Measurements from ENCODE around the gene SLC6A17.

SLC6A17 gene

GRCh38 chr1:110214454-110215404 is 64.4 kb downstream of the SLC6A17 start:
- peak overlapping the region; percentile 48 for H3K4me2 ChIP-seq (ENCODE audit: low read length)
- no peak overlapping the region for H3K9ac ChIP-seq
- peak overlapping the region; percentile 48 for H2AFZ ChIP-seq
- peak overlapping the region; percentile 25 for H3K4me3 ChIP-seq (ENCODE audit: low read depth, low read length)
- H3K36me3 ChIP-seq (ENCODE audit: control insufficient read depth, insufficient read depth, low read length): no peaks in the 10 kb centered on the region
- peaks cover 12% of the 10 kb centered on the region for H3K79me2 ChIP-seq
- H3K27me3 ChIP-seq (ENCODE audit: control insufficient read depth, insufficient read depth, low read length): no peaks in the 10 kb centered on the region
- H3K9me3 ChIP-seq (ENCODE audit: control insufficient read depth, low read length): no peaks in the 10 kb centered on the region
- peaks cover 19% of the 10 kb centered on the region for H3K4me1 ChIP-seq
- peak overlapping the region; percentile 96 for H3K27ac ChIP-seq
- TF ChIP-seq CTCF (IDR thresholded peaks at IDR 0.05): no peak

- Histone ChIP-seq H3K9me3 (ENCODE audit: control insufficient read depth, low read length) (no peaks in the 10 kb centered on the region), H3K4me1 (peaks cover 19% of the 10 kb centered on the region), H3K79me2 (peaks cover 12% of the 10 kb centered on the region), H3K4me3 (ENCODE audit: low read depth, low read length) (peak overlapping the region; percentile 25), H3K27me3 (ENCODE audit: control insufficient read depth, insufficient read depth, low read length) (no peaks in the 10 kb centered on the region), H2AFZ (peak overlapping the region; percentile 48), H3K9ac (no peak overlapping the region), H3K36me3 (ENCODE audit: control insufficient read depth, insufficient read depth, low read length) (no peaks in the 10 kb centered on the region), H3K27ac (peak overlapping the region; percentile 96), H3K4me2 (ENCODE audit: low read length) (peak overlapping the region; percentile 46)
- TF ChIP-seq CTCF (IDR thresholded peaks at IDR 0.05): no peak
Observed at GRCh38 chr1:110215621-110216515, 65.6 kb downstream of the SLC6A17 start.

- Histone ChIP-seq H3K4me3 (ENCODE audit: low read depth, low read length) (no peak overlapping the region), H3K36me3 (ENCODE audit: control insufficient read depth, insufficient read depth, low read length) (no peaks in the 10 kb centered on the region), H3K27ac (no peak overlapping the region), H3K9ac (no peak overlapping the region), H3K79me2 (peaks cover 12% of the 10 kb centered on the region), H3K4me1 (peaks cover 19% of the 10 kb centered on the region), H2AFZ (no peak overlapping the region), H3K9me3 (ENCODE audit: control insufficient read depth, low read length) (no peaks in the 10 kb centered on the region), H3K27me3 (ENCODE audit: control insufficient read depth, insufficient read depth, low read length) (no peaks in the 10 kb centered on the region), H3K4me2 (ENCODE audit: low read length) (no peak overlapping the region)
- no peak for TF ChIP-seq CTCF (IDR thresholded peaks at IDR 0.05)
Observed at GRCh38 chr1:110216844-110217444, 66.7 kb downstream of the SLC6A17 start.

GRCh38 chr1:110218137-110218536 is 67.8 kb downstream of the SLC6A17 start:
- no peak overlapping the region for H3K27ac ChIP-seq
- no peaks in the 10 kb centered on the region for H3K9me3 ChIP-seq (ENCODE audit: control insufficient read depth, low read length)
- no peak overlapping the region for H3K4me2 ChIP-seq (ENCODE audit: low read length)
- no peak overlapping the region for H2AFZ ChIP-seq
- no peak for TF ChIP-seq CTCF (IDR thresholded peaks at IDR 0.05)
- no peaks in the 10 kb centered on the region for H3K27me3 ChIP-seq (ENCODE audit: control insufficient read depth, insufficient read depth, low read length)
- peaks cover 12% of the 10 kb centered on the region for H3K79me2 ChIP-seq
- H3K4me3 ChIP-seq (ENCODE audit: low read depth, low read length): no peak overlapping the region
- no peaks in the 10 kb centered on the region for H3K36me3 ChIP-seq (ENCODE audit: control insufficient read depth, insufficient read depth, low read length)
- H3K9ac ChIP-seq: no peak overlapping the region
- H3K4me1 ChIP-seq: peaks cover 19% of the 10 kb centered on the region
